Gastrocnemius medialis (tissue), 4 donors: ENCODE measurements around the gene OST4. TPM values are rescaled to one million over a fixed set of nuclear protein-coding genes. Genes with fewer than 3 reads are reported as not detected.

ENCODE experiments used
- ATAC-seq, 2 donors: fragments of 150-250 bp; one replicate each; pipeline ENCODE4 v1.9.1; 2016
- DNase-seq, 2 donors: peaks; one replicate each; pipeline ENCODE4 v3.0.0-alpha.2; 2019
- H3K27ac ChIP-seq, 4 donors: fragments of 200-600 bp; sonication (generic); 1 replicate in 1 of 4; 2 replicates in 3 of 4; pipeline ENCODE4 v1.5.1; 2016 to 2018; ENCODE audit warnings: mild to moderate bottlenecking in 2 of 4, moderate library complexity in 1 of 4
- H3K27me3 ChIP-seq, 3 donors: fragments of 200-600 bp; sonication (generic) in 2 of 3; 1 replicate in 1 of 3; 2 replicates in 2 of 3; pipeline versions ENCODE4 v1.5.1 to v1.6.0; 2016 to 2019; ENCODE audit warnings: mild to moderate bottlenecking in 1 of 3, moderate library complexity in 1 of 3
- H3K36me3 ChIP-seq, 2 donors: fragments of 200-600 bp; sonication (generic) in 1 of 2; one replicate each; pipeline ENCODE4 v1.5.1; 2017 to 2018
- H3K4me1 ChIP-seq, 2 donors: fragments of 200-600 bp; sonication (generic) in 1 of 2; one replicate each; pipeline ENCODE4 v1.5.1; 2016 to 2017; ENCODE audit warnings: mild to moderate bottlenecking in 2 of 2
- H3K4me3 ChIP-seq, 4 donors: fragments of 200-600 bp; sonication (generic) in 3 of 4; 1 replicate in 1 of 4; 2 replicates in 3 of 4; pipeline ENCODE4 v1.5.1; 2016 to 2019; ENCODE audit warnings: mild to moderate bottlenecking in 2 of 4
- H3K9me3 ChIP-seq, 3 donors: fragments of 200-600 bp; sonication (generic) in 2 of 3; 1 replicate in 1 of 3; 2 replicates in 2 of 3; pipeline ENCODE4 v1.5.1; 2016 to 2019
- CTCF ChIP-seq, 5 experiments: fragments of 450-650 bp in 3 of 5; fragments of 200-600 bp in 2 of 5; sonication (generic) in 2 of 5; IDR thresholded peaks in 4 of 5; conservative IDR thresholded peaks in 1 of 5; 1 replicate in 4 of 5; 2 replicates in 1 of 5; pipeline ENCODE4 v1.5.1; 2016 to 2019; ENCODE audit warnings: antibody characterized with exemption in 5 of 5, mild to moderate bottlenecking in 3 of 5, moderate library complexity in 3 of 5
- POLR2A ChIP-seq, 2 donors: fragments of 450-650 bp; IDR thresholded peaks; one replicate each; pipeline ENCODE4 v1.6.1; 2017; ENCODE audit warnings: antibody characterized with exemption in 2 of 2, mild to moderate bottlenecking in 2 of 2, moderate library complexity in 2 of 2
- in situ Hi-C, 4 donors: fragments of 200-750 bp; cut with MboI; loops; one replicate each; pipeline versions ENCODE4 v1.15.0 to v1.8.0; 2017; ENCODE audit warnings: low sequenced_read_pairs in 4 of 4
- intact Hi-C: fragments of 100-400 bp; cut with DNase I; formaldehyde crosslinking; loops from one replicate; pipeline ENCODE4 v1.15.1; 2023; ENCODE audit warnings: low total_unique reads
- total RNA-seq, 4 donors: library from RNA; depleted of rRNA; stranded (reverse); fragments of >200 nt; gene quantifications; one replicate each; pipeline versions ENCODE4 v1.1.0 to v1.2.3, GENCODE V29; 2016

The OST4 gene
- total RNA-seq, 4 donors from 2014 or later = 191 to 283 (median 251) TPM

- H3K9me3 ChIP-seq = no peaks in the 10 kb centered on the region
- DNase-seq (no peak), ATAC-seq (no peak)
- TF ChIP-seq POLR2A (IDR thresholded peaks at IDR 0.05) (no peak), CTCF (IDR thresholded peaks at IDR 0.05 in 4 of 5, conservative IDR thresholded peaks at IDR 0.05 in 1 of 5) (no peak)
- intact Hi-C loops = loop anchor here (1.0 kb wide), 2 partner anchors 16 to 37 kb away; partner anchors contain the start of gene KHK
- peak overlapping the region; percentile 78 to 92 (median 84) for H3K4me3 ChIP-seq
- H3K27ac ChIP-seq = peak overlapping the region; percentile 93 to 96 (median 93)
- H3K27me3 ChIP-seq = no peaks in the 10 kb centered on the region
- in situ Hi-C loops = no loop called here
- peaks cover 11 to 13% of the 10 kb centered on the region in 2 donors for H3K4me1 ChIP-seq
- peaks cover 0 to 9% of the 10 kb centered on the region in 2 donors for H3K36me3 ChIP-seq
Observed at GRCh38 chr2:27049422-27050280, 21.8 kb downstream of the OST4 start.

- no peak overlapping the region for H3K27ac ChIP-seq
- no peaks in the 10 kb centered on the region for H3K9me3 ChIP-seq
- no peak for TF ChIP-seq CTCF (IDR thresholded peaks at IDR 0.05 in 4 of 5, conservative IDR thresholded peaks at IDR 0.05 in 1 of 5)
- no peak for TF ChIP-seq POLR2A (IDR thresholded peaks at IDR 0.05)
- H3K36me3 ChIP-seq = peaks cover 0 to 34% of the 10 kb centered on the region in 2 donors
- in situ Hi-C loops (no loop called here), intact Hi-C loops (no loop called here)
- no peak overlapping the region for H3K4me3 ChIP-seq
- no peaks in the 10 kb centered on the region for H3K27me3 ChIP-seq
- ATAC-seq (no peak), DNase-seq (no peak)
- peaks cover 10 to 12% of the 10 kb centered on the region in 2 donors for H3K4me1 ChIP-seq
Observed at GRCh38 chr2:27042985-27043634, 28.3 kb downstream of the OST4 start.

DNA sequence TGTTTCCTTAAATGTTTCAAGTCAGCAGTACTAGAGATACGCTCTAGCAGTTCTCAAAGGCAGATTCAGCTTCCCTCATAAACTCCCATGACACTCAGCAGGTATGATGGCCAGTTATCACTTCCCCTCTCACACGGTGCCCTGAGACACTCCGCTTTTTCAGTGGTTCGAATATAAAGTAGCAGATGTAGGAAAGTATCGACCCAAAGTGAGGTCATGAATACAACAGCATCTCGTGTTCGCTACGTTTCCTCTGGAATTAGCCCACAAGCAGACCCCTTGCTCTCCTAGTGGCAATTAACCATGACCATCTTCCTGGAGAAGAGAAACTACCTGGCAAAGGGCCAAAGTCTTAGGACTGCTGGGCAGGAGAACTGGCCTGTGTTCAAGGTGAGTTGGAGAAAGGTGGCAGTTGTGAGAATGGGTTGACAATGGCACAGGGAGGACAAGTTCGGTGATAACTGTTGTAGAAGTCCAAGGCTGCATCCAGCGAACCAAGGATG is 29.2 kb downstream of the OST4 start:
- H3K27ac ChIP-seq = peak overlapping the region; percentile 34 to 74 (median 52)
- no peak overlapping the region for H3K4me3 ChIP-seq
- no peak for DNase-seq
- H3K9me3 ChIP-seq = no peaks in the 10 kb centered on the region
- no peaks in the 10 kb centered on the region for H3K27me3 ChIP-seq
- TF ChIP-seq CTCF (IDR thresholded peaks at IDR 0.05 in 4 of 5, conservative IDR thresholded peaks at IDR 0.05 in 1 of 5) = no peak
- TF ChIP-seq POLR2A (IDR thresholded peaks at IDR 0.05) = no peak
- in situ Hi-C loops (no loop called here), intact Hi-C loops (no loop called here)
- peaks cover 10 to 12% of the 10 kb centered on the region in 2 donors for H3K4me1 ChIP-seq
- peaks cover 0 to 43% of the 10 kb centered on the region in 2 donors for H3K36me3 ChIP-seq
- ATAC-seq = no peak

DNA sequence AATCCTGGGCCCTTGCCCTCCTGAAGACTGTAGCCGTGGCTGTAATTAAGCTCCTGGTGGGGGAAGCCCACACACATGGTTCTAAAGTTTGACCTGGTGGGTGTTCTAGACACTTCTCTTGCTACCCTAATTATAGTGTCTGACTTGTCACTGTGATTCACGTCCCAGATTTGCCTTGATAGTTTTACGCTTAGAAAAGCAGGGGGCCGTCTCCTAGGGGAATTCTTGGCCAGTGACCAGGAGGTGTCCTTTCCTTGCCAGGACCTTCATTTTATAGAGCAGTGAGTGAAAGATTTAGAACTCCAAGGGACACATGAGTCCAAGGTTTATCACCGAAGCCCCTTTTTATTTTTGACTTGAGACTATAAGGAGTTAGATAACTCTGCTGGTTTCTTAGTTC is 29.7 kb downstream of the OST4 start:
- Histone ChIP-seq H3K36me3 (peaks cover 0 to 47% of the 10 kb centered on the region in 2 donors), H3K4me1 (peaks cover 10 to 12% of the 10 kb centered on the region in 2 donors), H3K4me3 (no peak overlapping the region), H3K9me3 (no peaks in the 10 kb centered on the region), H3K27ac (peak overlapping the region; percentile 34 to 74 (median 52)), H3K27me3 (no peaks in the 10 kb centered on the region)
- TF ChIP-seq POLR2A (IDR thresholded peaks at IDR 0.05) = no peak
- TF ChIP-seq CTCF (IDR thresholded peaks at IDR 0.05 in 4 of 5, conservative IDR thresholded peaks at IDR 0.05 in 1 of 5) = no peak
- intact Hi-C loops = no loop called here
- in situ Hi-C loops = no loop called here
- peak; percentile 59 to 67 for ATAC-seq
- DNase-seq = no peak
